Activated CD4-positive, alpha-beta T cell treated with anti-CD3 and anti-CD28 coated beads, Interleukin-2, amount 50 U/mL, for 4 hours (primary cell): ENCODE results near the gene SLC25A33.
"Not testable (repeated sequence)": the region's sequence is repeated elsewhere in the genome, so short reads cannot be mapped to it uniquely, and the experiment has no call there.

Experiments used
- DNase-seq, 2 experiments: peaks; one replicate each; pipeline ENCODE4 v3.0.0-alpha.2; 2020

SLC25A33 gene

GRCh38 chr1:9539829-9540550 lies 725 bp downstream of the SLC25A33 start:
- DNase-seq, result peak; percentile 33

- no peak for DNase-seq
These were observed 3.2 kb downstream of the SLC25A33 start for GRCh38 chr1:9542430-9542829.

GRCh38 chr1:9544926-9545325 lies 5.7 kb downstream of the SLC25A33 start:
- DNase-seq, result no peak

- DNase-seq, result no peak
These were observed 10.8 kb downstream of the SLC25A33 start for GRCh38 chr1:9549955-9550546.

GRCh38 chr1:9551984-9552383 lies 12.7 kb downstream of the SLC25A33 start:
- DNase-seq, result no peak

- DNase-seq, result no peak
These were observed 14.5 kb downstream of the SLC25A33 start for GRCh38 chr1:9553736-9554144.

- no peak for DNase-seq
These were observed 16.7 kb downstream of the SLC25A33 start for GRCh38 chr1:9555942-9556341.

- DNase-seq, result no peak
These were observed 18.4 kb downstream of the SLC25A33 start for GRCh38 chr1:9557624-9558023.

GRCh38 chr1:9558271-9558945 lies 19.1 kb downstream of the SLC25A33 start:
- DNase-seq, result no peak

- DNase-seq, result no peak
These were observed 19.8 kb downstream of the SLC25A33 start for GRCh38 chr1:9558946-9559545.

GRCh38 chr1:9559673-9560072 lies 20.4 kb downstream of the SLC25A33 start:
- DNase-seq, result no peak

- not testable (repeated sequence) for DNase-seq
These were observed 20.8 kb downstream of the SLC25A33 start for GRCh38 chr1:9560090-9560489.

GRCh38 chr1:9561429-9561828 lies 22.2 kb downstream of the SLC25A33 start:
- DNase-seq, result no peak

- DNase-seq, result no peak
These were observed 30.0 kb downstream of the SLC25A33 start for GRCh38 chr1:9569267-9569666.

- not testable (repeated sequence) for DNase-seq
These were observed 31.7 kb downstream of the SLC25A33 start for GRCh38 chr1:9570886-9571529.

- no peak for DNase-seq
These were observed 34.5 kb downstream of the SLC25A33 start for GRCh38 chr1:9573723-9574122.

- no peak for DNase-seq
These were observed 36.2 kb downstream of the SLC25A33 start for GRCh38 chr1:9575486-9575885.

- DNase-seq, result no peak
These were observed 37.6 kb downstream of the SLC25A33 start for GRCh38 chr1:9576903-9577302.

GRCh38 chr1:9577423-9577822 lies 38.2 kb downstream of the SLC25A33 start:
- DNase-seq, result no peak

GRCh38 chr1:9580942-9581341 lies 41.7 kb downstream of the SLC25A33 start:
- DNase-seq, result no peak

- no peak for DNase-seq
These were observed 47.0 kb downstream of the SLC25A33 start for GRCh38 chr1:9586147-9586766.

GRCh38 chr1:9588551-9589143 lies 49.4 kb downstream of the SLC25A33 start, which contains the start of gene TMEM201:
TMEM201 (plus strand) TSS chr1:9588911; CDS start chr1:9588931, 20 bp downstream.
- DNase-seq, result peak; percentile 88 to 91
